Stimulated activated CD4-positive, alpha-beta T cell treated with anti-CD3 and anti-CD28 coated beads, Interleukin-4, amount 100 ng/mL, for 24 hours (primary cell): Measurements from ENCODE around the gene IRAK3.
"Not testable (repeated sequence)": the region's sequence is repeated elsewhere in the genome, so short reads cannot be mapped to it uniquely, and the experiment has no call there.

ENCODE experiments used
- DNase-seq: peaks from one replicate; pipeline ENCODE4 v3.0.0-alpha.2; 2020

Gene IRAK3

DNA sequence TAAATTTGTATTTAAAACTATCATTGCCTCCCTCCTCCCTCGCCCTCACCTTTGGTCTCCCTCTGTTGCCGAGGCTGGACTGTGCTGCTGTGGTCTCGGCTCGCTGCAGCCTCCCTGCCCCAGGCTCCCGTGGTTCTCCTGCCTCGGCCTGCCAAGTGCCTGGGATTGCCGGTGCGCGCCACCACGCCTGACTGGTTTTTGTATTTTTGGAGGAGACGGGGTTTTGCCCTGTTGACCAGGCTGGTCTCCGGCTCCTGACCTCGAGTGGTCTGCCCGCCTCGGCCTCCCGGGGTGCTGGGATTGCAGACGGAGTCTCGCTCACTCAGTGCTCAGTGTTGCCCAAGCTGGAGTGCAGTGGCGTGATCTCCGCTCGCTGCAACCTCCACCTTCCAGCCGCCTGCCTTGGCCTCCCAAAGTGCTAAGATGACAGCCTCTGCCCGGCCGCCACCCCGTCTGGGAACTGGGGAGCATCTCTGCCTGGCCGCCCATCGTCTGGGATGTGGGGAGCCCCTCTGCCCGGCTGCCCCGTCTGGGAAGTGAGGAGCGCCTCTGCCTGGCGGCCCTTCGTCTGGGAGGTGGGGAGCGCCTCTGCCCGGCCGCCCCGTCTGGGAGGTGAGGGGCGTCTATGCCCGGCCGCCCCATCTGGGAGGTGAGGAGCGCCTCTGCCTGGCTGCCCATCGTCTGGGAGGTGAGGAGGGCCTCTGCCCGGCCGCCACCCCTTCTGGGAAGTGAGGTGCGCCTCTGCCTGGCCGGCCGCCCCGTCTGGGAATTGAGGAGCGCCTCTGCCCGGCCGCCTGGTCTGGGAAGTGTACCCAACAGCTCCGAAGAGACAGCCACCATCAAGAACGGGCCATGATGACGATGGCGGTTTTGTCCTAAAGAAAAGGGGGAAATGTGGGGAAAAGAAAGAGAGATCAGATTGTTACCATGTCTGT is 14.4 kb upstream of the IRAK3 start:
- DNase-seq = not testable (repeated sequence)

DNA sequence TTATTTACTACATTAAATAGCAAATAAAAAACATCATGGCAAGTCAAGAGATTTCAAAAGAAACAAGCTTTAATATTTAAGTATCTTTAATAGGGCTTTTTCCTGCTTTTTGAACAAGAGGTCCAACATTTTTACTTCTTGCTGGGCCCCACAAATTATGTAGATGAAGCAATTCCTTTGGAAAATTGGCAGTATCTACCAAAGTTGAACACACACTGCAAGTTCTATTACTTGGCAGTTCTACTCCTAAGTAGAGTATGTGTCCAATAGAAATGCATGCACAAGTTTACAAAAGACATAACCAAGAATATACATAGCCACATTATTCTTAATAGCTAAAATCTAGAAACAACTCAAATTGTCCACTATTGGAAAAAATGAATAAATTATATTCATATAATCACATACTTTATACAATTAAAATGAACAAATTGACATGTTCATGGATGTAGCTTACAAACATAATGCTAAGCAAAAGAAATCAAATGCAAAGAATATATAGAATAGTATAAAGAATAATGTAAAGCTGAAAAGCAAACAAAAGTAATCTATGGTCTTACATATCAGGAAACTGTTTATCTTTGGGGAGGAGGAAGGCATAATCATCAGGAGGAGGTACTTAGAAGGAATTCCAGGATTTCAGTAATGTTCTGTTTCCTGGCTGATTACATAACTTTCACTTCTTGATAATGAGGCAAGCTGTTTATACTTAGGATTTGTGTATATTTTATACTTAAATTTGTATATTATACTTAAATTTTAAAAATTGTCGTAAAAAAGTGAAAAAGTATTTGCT is 12.7 kb upstream of the IRAK3 start:
- DNase-seq = no peak

DNA sequence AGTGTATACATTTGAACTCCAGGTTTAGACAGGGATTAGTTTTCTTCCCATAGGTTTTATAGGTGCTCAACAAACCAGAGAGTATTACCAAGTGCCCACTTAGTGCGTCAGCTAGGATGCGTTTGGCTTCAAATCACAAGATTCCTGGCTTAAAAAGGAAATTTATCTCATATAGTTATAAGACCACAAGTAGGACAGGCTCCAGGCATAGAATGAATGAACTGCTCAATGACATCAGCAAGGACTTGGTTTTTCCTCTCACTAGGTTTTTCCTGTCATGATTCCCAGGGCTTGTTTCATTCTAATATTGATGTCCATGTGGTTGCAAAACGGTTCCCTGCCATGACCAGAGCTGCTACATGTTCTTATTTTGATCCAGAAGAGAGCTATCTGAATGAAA is 6.1 kb upstream of the IRAK3 start:
- no peak for DNase-seq

DNA sequence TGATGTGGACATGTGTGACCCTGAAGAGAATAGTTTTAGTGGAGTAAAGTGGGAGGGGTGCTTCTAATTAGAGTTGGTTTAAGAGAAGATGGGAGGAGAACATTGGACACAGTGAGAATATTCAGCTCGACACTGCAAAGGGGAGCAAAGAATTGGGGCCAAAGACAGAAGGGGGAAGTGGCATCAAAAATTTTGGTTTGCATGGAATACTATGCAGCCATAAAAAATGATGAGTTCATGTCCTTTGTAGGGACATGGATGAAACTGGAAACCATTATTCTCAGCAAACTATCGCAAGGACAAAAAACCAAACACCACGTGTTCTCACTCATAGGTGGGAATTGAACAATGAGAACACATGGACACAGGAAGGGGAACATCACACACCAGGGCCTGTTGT is 4.2 kb upstream of the IRAK3 start:
- DNase-seq = not testable (repeated sequence)

DNA sequence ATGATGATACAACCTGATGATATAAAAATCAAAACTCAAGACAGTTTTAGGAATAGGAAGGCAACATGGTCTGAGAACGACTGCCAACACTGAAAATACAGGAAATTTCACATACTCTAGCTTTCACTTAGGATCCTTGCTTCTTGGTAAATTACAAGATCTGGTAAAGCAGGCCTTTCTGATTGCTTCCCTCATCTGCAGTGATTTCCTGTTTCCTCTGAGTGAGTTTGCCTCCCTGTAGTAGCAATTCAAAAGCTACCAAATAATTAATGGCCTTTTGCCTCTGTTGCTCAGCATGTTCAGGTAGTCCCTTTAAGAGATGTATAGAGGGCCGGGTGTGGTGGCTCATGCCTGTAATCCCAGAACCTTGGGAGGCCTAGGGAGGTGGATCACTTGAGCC is 2.0 kb upstream of the IRAK3 start:
- no peak for DNase-seq

DNA sequence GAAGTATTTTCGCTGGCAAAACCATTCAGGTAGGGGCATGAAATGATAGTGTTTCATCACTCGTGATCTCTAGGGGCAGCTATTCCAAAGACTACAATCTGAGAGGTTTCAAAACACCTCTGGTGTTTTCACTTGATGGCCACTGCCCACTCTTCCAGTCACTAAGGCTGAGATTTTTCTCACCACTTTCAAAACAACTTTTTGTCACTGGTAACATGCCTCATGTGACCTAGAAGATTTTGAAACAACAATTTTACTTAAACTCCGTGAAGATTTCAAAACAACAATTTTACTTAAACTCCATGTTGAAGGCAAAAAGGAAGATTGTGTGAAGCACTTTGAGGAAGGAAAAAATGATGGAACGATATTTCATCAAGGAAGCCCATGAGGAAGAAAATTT is 1.2 kb upstream of the IRAK3 start:
- DNase-seq = no peak

DNA sequence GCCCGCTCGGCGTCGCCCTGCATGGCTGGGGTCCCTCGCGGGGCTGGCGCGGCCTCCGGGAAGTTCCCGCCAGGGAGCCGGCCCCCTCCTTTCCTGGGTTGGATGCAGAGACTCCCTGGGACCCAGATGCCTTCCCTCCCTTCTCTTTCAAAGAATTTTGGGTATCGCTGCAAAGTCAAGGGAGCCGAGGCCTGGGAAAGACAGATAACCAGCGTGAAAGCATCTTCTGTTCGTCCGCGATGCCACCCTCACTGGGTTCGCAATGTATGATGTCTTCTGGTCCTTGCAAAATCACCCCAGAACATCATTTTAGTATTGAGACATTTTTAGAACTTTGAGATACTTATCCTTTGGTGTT is 451 bp downstream of the IRAK3 start:
- no peak for DNase-seq

DNA sequence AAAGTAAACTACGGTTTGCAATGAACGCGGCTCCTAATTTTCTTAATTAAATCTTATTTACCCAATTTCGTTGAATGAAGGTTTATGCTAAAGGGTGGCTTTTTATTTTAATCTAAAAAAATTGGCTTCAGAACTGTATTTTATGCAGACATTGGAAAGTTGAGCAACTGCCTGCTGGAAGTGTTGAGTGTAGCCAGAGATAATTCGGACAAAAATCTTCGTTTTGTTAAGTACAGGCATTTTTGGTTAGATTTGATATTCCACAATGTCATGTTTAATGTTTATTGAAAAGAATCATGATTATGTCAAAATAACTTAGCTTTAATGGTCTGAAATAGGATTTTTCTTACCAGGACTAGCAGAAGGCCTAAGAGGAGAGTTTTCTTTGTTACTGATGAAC is 875 bp downstream of the IRAK3 start:
- DNase-seq = no peak

DNA sequence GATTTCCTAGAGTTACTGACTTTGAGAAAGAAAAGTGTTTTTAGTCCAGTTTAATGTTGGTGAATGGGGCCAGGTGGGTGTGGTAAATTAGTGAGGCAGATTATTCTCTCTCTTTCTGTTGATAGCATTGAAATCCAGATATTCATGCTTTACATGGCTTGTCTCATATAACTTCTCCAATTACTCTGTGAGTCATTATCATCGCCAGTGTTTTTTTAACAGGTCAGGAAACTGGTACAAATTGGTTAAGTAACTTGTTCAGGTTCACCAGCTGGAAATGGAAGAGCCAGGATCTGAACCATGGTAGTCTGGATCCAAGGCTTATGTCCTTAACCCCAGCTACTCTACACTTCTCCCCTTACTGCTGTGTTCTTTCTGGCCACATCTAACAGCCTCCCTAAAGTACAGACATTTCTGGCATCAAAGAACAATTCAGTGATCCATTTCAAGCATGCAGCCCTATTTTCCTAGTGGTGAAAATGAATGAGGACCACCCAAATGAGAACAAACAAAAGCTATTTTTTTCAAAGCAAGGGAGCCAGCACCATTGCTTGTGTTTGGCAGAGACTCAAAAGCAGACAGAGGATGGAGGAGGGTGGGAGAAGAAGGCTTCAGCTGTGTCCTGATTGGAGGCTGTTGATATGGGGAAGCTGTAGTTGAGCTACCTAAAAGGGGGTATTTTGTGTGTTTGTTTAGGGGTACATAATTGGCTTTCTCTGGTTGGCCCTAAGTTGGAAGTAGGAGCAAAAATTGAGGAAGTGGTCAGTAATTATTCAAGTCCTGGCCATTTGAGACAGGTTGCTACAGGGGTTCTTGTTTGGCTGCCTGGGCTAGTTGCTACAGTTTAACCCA is 1.7 kb downstream of the IRAK3 start:
- no peak for DNase-seq

DNA sequence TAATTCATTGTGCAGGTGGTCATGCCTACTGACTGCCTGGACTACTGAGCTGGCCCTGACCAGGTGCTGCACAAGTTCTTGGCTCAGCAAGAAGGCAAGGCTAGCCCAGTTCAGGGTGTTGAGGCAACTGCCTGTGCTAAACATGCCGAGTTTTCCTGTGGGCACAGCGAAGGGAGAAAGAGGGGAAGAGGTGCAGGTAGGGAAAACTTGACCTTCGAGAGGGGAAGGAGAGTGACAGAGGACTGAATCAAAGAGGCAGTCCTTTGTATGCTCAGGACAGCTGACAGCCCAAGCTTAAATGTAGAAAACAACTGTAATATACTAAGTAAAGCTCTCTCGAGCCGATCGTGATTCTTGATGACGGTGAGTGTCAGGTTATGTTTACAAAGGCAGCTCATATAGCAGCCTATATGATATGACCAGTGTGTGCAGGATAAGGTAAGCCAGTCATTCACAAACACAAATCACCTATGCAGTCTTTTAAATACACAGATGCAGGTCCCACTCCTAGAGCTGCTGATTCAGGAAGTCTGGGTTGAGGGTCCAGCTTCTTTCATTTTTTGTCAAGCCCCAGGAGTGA is 2.6 kb downstream of the IRAK3 start:
- DNase-seq = no peak

DNA sequence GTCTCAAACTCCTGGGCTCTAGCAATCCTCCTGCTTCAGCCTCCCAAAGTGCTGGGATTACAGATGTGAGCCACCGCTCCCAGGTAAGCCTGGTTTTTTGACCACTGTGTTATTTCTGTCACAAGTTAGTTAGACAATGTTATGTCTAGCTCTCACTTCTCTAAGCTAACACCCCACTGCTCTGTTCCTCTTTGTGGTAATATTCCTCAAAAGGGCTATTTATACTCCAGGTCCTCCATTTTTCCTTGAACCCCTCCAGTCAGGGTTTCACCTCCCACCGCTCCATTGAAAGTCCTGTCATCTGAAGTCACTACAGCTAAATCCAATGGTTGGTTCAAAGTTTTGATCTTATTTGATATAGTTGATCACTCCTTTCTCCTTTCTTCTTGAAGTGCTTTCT is 5.1 kb downstream of the IRAK3 start:
- DNase-seq = no peak

DNA sequence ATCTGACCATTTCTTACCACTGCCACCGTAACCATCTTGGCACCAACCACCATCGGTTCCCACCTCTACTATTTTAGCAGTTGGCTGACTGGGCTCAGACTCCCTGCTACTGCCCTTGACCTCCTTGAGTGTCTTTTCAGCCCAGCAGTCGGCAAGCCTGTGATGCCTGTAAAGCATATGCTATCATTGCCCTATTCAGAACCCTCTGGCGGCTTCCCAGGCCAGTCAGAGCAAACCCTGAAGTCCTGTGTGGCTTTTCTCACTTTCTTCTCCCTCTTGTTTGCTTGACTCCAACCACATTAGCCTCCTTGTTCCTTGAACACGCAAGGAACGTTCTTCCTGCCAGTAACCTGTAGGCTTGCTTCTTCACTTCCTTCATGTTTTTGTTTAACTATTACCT is 6.2 kb downstream of the IRAK3 start:
- DNase-seq = no peak

DNA sequence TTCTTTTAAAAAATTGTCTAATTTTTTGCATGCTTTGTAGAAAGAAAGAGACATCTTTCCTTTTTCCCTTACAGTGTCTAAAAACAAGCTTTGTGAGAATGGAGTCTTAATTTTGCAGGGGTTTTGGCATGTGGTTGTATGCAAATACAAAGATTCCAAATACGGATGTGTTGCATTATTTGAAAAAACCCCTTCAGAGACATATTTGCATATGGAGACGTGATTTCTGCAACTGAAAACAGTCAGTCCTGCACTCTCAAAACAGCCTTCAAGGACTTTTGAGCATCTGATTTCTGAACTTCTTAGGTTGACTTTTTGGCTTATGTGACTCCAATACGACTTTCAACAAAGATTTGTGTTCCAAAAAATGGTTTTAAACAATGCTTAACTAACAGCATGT is 7.8 kb downstream of the IRAK3 start:
- no peak for DNase-seq

DNA sequence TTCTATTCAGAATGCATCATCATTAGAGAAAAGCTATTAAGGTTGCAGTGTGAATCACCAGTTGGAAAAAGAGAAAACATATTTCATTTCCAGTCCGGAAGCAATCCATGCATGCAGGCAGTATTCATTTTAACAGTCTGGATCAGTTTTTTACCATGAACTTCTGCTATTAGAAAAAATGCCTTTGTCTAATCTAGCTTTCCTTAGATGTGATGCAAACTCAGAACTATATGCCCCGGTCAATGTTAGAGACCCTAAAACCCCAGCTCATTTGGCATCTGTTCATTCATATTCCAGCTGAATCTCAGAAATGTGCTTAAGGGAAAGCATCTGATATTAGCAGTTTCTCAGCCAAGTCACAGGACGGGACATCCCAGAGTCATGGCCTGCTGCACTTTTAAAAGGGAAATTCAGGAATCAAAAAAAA is 8.5 kb downstream of the IRAK3 start:
- no peak for DNase-seq

DNA sequence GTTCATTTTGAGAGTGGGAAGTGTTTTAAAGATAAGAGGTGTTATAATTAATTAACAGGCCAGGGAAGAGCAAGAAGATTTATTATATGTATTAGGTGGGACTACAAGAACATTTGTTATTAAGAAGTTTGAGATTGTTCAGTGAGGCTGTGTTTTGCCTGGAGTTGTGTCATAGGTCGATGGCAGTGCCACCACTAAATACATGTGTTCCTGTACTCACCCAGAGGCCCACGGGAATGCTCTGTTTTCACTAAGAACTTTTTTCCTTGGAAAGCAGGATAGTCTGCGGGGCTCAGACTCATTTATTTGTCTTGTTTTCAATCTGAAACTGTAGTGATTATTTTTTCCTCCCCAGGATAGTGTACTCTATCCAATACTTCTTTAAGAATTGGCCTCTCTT is 10.1 kb downstream of the IRAK3 start:
- DNase-seq = no peak

DNA sequence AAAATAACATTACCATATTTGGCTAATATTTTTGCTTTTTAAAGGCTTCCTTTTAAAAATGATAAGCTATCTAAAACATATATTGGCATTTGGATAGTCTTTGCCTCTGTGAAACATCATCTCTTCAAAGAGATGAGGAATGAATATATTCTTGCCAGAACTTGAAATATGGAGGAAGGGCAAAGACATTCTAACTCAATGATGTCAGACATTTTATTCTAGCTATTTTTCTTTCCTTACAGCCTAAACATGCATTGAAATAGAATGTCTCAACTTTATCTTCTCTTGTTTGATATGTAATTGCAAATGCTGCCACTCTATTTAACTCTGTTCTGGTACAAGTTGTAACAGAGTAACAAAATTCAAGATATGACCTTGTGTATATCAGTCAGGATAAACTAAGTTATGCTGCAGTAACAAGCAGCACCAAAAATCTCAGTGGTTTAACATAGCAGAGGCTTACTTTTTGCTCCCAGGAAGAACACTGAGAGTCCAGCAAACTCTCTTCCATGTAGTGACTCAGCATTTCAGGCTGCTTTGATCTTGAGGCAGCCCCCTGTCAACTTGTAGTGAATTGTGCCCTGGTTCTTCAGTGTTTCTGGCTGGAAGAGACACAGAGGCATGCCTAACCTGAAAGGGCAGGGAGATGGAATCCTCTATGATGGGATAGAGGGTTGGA is 11.0 kb downstream of the IRAK3 start:
- no peak for DNase-seq

DNA sequence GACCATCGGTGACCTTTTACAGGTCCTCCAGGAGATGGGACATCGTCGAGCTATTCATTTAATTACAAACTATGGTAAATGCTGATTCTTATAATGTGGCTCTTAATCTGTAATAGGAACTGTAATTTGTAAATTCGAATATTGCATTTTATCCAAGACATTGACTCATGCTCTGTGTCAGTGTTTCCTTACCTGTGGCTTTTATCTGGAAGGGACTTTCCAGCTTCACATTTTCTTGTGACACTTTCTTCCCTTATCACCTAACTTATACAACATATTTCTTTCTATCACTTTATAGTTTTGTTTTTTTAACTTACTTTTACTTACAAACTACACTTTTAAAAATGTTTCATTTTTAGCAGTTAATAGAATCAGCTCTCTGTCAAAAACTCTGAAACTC is 14.8 kb downstream of the IRAK3 start:
- peak; percentile 29 for DNase-seq

DNA sequence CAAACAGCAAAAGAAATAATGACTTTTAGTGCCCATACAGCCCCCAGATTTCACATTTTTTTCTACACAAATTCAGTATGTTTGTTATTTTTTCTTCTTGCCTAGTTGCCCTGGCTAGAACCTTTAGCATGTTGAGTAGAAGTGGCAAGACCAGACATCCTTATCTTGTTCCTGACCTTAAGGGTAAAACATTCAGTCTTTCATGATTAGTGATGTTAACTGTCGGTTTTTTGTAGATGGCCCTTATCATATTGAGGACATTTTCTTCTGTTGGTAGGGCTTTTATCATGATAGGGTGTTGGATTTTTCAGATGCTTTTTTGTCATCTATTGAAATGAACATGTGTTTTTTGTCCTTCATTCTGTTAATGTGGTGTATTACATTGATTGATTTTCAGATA is 17.1 kb downstream of the IRAK3 start:
- no peak for DNase-seq

DNA sequence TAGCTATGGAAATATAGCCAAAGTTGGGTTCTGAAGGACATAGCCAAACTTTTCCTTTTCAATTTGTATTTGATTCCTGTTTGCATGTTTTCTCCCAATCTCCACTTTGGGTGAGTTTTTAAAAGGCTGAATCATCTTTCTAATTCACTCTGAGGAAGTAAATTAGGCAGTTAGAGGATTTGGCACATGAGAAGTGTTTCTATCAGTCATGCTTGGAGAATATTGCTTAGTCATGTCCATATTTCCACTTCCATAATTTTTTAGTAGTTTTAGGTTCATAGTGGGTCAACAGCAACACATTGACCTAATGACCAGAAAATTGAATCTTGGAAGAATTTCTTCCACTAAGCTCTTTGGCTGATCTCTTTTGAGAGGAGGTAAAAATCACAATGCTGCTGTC is 21.8 kb downstream of the IRAK3 start:
- no peak for DNase-seq

DNA sequence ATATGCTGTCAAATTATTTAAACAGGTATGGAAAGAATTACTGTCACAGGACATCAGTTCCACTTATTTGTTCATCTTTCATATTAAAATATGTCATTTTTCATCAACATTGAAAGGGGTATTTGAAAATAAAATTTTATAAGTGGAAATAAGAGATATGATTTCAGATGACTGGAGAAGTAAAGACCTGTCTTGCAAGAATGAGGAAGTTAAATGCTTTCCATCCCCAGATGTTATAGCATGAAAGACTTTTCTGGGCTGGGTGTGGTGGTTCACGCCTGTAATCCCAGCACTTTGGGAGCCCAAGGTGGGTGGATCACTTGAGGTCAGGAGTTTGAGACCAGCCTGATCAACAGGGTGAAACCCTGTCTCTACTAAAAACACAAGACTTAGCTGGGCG is 22.6 kb downstream of the IRAK3 start:
- not testable (repeated sequence) for DNase-seq

DNA sequence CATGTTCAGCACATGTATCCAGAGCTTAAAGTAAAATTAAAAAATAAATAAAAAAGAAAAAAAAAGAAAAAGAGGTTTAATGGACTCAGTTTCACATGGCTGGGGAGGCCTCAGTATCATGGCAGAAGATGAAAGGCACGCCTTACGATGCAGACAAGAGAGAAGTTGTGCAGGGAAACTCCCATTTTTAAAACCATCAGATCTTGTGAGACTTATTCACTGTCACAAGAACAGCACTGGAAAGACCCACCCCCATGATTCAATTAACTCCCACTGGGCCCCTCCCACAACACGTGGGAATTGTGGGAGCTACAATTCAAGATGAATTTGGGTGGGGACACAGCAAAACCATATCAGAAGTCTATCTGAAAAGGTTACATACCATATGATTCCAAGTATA is 24.0 kb downstream of the IRAK3 start:
- not testable (repeated sequence) for DNase-seq

DNA sequence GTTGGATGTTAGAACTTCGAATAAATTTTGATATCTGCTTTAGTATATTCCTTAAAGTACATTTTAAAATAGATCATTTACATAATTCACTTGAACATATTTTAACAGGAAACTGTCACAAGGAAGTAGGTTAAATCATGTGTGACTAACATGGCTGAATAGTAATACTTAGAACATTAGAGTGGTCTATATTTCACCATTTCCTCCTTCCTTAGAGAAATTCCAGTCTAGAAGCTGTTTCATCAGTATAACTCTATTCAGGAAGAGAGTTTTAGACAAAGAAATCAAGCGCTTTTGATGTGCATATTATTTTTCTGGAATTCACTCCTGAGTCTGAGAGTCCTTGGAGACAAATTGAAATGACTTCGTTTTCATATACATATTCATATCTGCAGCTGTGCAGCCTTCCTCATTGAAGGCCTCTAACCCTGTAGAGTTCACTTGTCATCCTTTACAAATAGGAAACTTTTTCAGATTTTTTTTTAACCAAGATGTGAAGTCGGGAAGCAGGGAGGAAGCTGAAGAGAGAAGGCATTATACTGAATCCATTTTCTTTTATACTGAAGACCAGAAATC is 28.4 kb downstream of the IRAK3 start:
- DNase-seq = no peak
